ENCODE measurements around the gene ATP7A. TPM values are rescaled to one million over a fixed set of nuclear protein-coding genes. Genes with fewer than 3 reads are reported as not detected.

ATP7A gene
- total RNA-seq, 2 experiments from 2014 or later, result 4.7 to 7.2 TPM

DNA sequence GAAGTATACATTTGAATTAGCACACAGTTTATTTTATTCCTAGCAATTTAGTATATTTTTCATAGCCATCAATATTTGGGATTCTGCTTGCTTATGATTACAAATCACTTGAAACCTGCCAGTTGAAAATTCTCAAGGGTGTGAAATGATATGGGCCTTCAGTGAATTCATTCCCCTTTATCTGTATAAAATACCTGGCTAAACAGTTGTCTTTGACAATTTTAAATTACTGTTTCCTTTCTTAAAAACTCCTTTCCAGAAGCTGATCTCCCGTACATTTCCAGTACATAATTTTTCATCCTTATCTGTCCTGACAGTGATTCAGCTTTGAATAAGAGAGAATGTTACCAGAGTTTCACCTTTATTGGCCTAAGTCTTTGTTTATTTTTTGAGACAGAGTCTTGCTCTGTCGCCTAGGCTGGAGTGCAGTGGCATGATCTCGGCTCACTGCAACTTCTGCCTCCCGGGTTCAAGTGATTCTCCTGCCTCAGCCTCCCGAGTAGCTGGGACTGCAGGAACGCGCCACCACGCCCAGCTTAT, 13.9 kb downstream of the ATP7A start:
- BruUV-seq (replicated peaks), result no TSS peak
- no peaks in the 10 kb centered on the region for H3K9me2 ChIP-seq (ENCODE audit: insufficient read depth, low read length)
- no peaks in the 10 kb centered on the region for H3K36me3 ChIP-seq (ENCODE audit: insufficient read depth, low read length)
- peaks cover 6% of the 10 kb centered on the region for H3K4me1 ChIP-seq (ENCODE audit: insufficient read depth, low read length, poor library complexity, severe bottlenecking)
- ChIA-PET CTCF (ENCODE audit: unreplicated experiment) (no interaction called here), POLR2A (interaction anchor here (1.4 kb wide), 1 partner anchor 11 kb away, joined by 4 read pairs; no protein-coding TSS in a partner anchor)
- no peak overlapping the region for H3K4me3 ChIP-seq (ENCODE audit: low read depth, low read length, poor library complexity, severe bottlenecking)
- no peaks in the 10 kb centered on the region for H3K9me3 ChIP-seq (ENCODE audit: low read length)
- no peak overlapping the region for H3K4me2 ChIP-seq (ENCODE audit: low read length)
- intact Hi-C loops (cut with micrococcal nuclease; ENCODE audit: unreplicated experiment), result no loop called here
- no peak for TF ChIP-seq EZH2phosphoT487 (IDR thresholded peaks at IDR 0.05; ENCODE audit: borderline replicate concordance, low read depth, low read length)
- TF ChIP-seq, protein P1, sequence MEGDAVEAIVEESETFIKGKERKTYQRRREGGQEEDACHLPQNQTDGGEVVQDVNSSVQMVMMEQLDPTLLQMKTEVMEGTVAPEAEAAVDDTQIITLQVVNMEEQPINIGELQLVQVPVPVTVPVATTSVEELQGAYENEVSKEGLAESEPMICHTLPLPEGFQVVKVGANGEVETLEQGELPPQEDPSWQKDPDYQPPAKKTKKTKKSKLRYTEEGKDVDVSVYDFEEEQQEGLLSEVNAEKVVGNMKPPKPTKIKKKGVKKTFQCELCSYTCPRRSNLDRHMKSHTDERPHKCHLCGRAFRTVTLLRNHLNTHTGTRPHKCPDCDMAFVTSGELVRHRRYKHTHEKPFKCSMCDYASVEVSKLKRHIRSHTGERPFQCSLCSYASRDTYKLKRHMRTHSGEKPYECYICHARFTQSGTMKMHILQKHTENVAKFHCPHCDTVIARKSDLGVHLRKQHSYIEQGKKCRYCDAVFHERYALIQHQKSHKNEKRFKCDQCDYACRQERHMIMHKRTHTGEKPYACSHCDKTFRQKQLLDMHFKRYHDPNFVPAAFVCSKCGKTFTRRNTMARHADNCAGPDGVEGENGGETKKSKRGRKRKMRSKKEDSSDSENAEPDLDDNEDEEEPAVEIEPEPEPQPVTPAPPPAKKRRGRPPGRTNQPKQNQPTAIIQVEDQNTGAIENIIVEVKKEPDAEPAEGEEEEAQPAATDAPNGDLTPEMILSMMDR (conservative IDR thresholded peaks at IDR 0.05; ENCODE audit: low read length), result no peak
- H3K79me2 ChIP-seq (ENCODE audit: insufficient read depth, low read depth, low read length), result no peaks in the 10 kb centered on the region
- H2AFZ ChIP-seq (ENCODE audit: low read length), result no peak overlapping the region
- DNase-seq (ENCODE audit: low spot score), result no peak
- no peak overlapping the region for H3K27ac ChIP-seq (ENCODE audit: low read depth, low read length, poor library complexity, severe bottlenecking)
- H4K20me1 ChIP-seq (ENCODE audit: insufficient read depth, low read length), result no peaks in the 10 kb centered on the region

DNA sequence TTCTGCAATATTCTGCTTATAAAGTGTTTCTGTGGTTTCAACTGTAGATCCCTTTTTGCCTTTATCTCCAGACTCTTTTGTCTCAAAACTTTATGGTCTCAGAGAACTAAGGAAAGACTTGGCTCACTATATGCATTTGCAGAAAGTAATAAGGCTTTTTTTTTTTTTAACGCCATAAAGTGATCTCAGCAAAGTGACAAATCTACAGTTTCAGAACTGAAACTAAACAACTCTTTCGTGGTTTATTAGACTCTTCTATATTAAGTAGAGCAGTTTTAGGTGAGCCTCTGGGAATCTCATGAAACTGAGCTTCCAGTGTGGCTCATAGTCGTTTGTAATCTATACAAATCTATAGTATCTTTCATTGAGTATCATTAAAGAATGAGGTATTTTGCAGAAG, 15.3 kb downstream of the ATP7A start:
- intact Hi-C loops (cut with micrococcal nuclease; ENCODE audit: unreplicated experiment), result no loop called here
- H4K20me1 ChIP-seq (ENCODE audit: insufficient read depth, low read length), result no peaks in the 10 kb centered on the region

DNA sequence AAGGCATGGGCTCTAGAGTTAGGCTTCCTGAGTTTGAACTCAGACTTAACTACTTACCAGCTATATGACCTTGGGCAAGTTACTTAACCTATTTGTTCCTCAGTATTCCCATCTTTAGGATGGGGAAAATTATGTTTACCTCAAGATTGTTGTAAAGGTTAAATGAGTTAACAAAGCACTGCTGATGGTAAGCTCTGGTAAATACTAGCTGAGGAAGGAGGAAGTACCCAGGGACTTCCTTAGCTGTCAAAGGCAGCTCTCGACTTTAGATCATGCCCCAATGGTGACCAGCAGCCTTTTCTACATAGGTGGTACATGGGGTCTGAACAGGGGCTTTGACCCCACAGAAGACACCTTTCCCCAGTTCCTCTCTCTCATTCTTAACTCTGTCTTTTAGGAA, 20.1 kb downstream of the ATP7A start:
- no peak for DNase-seq (ENCODE audit: low spot score)
- H3K4me2 ChIP-seq (ENCODE audit: low read length), result no peak overlapping the region
- H3K27ac ChIP-seq (ENCODE audit: low read depth, low read length, poor library complexity, severe bottlenecking), result no peak overlapping the region
- TF ChIP-seq EZH2phosphoT487 (IDR thresholded peaks at IDR 0.05; ENCODE audit: borderline replicate concordance, low read depth, low read length), result no peak
- TF ChIP-seq, protein P1 (conservative IDR thresholded peaks at IDR 0.05; ENCODE audit: low read length), result no peak
- no TSS peak for BruUV-seq (replicated peaks)
- H3K79me2 ChIP-seq (ENCODE audit: insufficient read depth, low read depth, low read length), result no peaks in the 10 kb centered on the region
- peaks cover 3% of the 10 kb centered on the region for H3K4me1 ChIP-seq (ENCODE audit: insufficient read depth, low read length, poor library complexity, severe bottlenecking)
- no peaks in the 10 kb centered on the region for H3K9me3 ChIP-seq (ENCODE audit: low read length)
- POLR2A ChIA-PET, result interaction anchor here (0.8 kb wide), 1 partner anchor 9 kb away, joined by 3 read pairs; no protein-coding TSS in a partner anchor
- H3K36me3 ChIP-seq (ENCODE audit: insufficient read depth, low read length), result no peaks in the 10 kb centered on the region
- CTCF ChIA-PET (ENCODE audit: unreplicated experiment), result no interaction called here
- H3K9me2 ChIP-seq (ENCODE audit: insufficient read depth, low read length), result no peaks in the 10 kb centered on the region
- no peak overlapping the region for H3K4me3 ChIP-seq (ENCODE audit: low read depth, low read length, poor library complexity, severe bottlenecking)
- no peak overlapping the region for H2AFZ ChIP-seq (ENCODE audit: low read length)
- intact Hi-C loops (cut with micrococcal nuclease; ENCODE audit: unreplicated experiment), result no loop called here
- H4K20me1 ChIP-seq (ENCODE audit: insufficient read depth, low read length), result no peaks in the 10 kb centered on the region

More for the DNA sequence above, 15.3 kb downstream of the ATP7A start:
- no peaks in the 10 kb centered on the region for H3K36me3 ChIP-seq (ENCODE audit: insufficient read depth, low read length)
- POLR2A ChIA-PET, result interaction anchor here (1.4 kb wide), 1 partner anchor 10 kb away, joined by 4 read pairs; no protein-coding TSS in a partner anchor
- no peaks in the 10 kb centered on the region for H3K9me2 ChIP-seq (ENCODE audit: insufficient read depth, low read length)
- TF ChIP-seq, protein P1 (conservative IDR thresholded peaks at IDR 0.05; ENCODE audit: low read length), result no peak
- TF ChIP-seq EZH2phosphoT487 (IDR thresholded peaks at IDR 0.05; ENCODE audit: borderline replicate concordance, low read depth, low read length), result no peak
- H2AFZ ChIP-seq (ENCODE audit: low read length), result no peak overlapping the region
- H3K9me3 ChIP-seq (ENCODE audit: low read length), result no peaks in the 10 kb centered on the region
- CTCF ChIA-PET (ENCODE audit: unreplicated experiment), result no interaction called here
- H3K4me1 ChIP-seq (ENCODE audit: insufficient read depth, low read length, poor library complexity, severe bottlenecking), result peaks cover 6% of the 10 kb centered on the region
- no TSS peak for BruUV-seq (replicated peaks)
- peak overlapping the region; percentile 26; the same call in 1 of the 2 replicates for H3K4me2 ChIP-seq (ENCODE audit: low read length)
- H3K27ac ChIP-seq (ENCODE audit: low read depth, low read length, poor library complexity, severe bottlenecking), result no peak overlapping the region
- H3K4me3 ChIP-seq (ENCODE audit: low read depth, low read length, poor library complexity, severe bottlenecking), result no peak overlapping the region
- DNase-seq (ENCODE audit: low spot score), result no peak
- no peaks in the 10 kb centered on the region for H3K79me2 ChIP-seq (ENCODE audit: insufficient read depth, low read depth, low read length)
